DMS153 treated with DMSO at 0.1 percent for 48 hours (cell line): ENCODE data around the gene PHPT1.
A peak's percentile ranks its signal among the peaks of the same experiment; 100 is the strongest.
"Not testable (repeated sequence)": the region's sequence is repeated elsewhere in the genome, so short reads cannot be mapped to it uniquely, and the experiment has no call there.

Experiments used
- DNase-seq: peaks from one replicate; lab custom pipeline; 2025; ENCODE audit not compliant: unreplicated experiment; lab: John Stamatoyannopoulos, UW

Gene PHPT1

DNA sequence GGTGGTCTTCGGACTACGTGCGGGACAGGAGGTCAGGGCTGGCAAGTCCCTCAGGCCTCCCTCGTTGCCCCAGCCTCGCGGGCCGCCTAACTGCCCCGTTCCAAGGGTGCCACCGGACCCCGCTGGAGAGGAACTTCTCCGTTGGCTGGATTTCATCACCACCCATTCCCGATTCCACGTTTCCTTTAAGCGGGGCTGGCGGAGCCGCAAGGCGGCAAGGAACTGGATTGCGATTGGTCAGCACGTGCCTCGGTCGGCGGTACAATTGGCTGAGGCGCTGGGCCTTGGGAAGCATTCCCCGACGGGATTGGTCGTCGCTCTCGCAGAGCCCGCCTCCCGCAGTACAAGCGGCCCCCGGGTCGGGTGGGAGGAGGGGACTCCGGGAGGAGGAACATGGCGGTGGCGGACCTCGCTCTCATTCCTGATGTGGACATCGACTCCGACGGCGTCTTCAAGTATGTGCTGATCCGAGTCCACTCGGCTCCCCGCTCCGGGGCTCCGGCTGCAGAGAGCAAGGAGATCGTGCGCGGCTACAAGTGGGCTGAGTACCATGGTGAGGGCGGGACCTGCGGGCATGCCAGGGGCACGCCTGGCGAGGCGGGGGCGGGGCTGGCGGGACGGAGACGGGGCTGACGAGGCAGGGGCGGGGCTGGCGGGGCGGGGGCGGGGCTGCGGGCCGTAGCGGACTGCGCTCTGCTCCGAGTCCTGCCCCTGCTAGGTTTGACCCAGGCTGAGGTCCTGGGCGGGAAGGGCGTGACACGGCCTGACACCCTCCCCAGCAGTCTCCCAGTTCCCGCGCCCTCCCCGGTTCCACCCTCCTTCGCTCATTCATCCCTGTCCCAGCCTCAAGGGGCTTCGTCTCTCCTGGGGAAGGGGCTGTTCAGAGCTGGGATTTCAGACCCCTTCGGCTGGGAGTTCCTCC is at the start of gene PHPT1:
PHPT1 (plus strand) TSS at position 372 of the 922 bp plus-strand sequence; CDS start at position 394, 22 bp downstream.
- peak; percentile 98 for DNase-seq

DNA sequence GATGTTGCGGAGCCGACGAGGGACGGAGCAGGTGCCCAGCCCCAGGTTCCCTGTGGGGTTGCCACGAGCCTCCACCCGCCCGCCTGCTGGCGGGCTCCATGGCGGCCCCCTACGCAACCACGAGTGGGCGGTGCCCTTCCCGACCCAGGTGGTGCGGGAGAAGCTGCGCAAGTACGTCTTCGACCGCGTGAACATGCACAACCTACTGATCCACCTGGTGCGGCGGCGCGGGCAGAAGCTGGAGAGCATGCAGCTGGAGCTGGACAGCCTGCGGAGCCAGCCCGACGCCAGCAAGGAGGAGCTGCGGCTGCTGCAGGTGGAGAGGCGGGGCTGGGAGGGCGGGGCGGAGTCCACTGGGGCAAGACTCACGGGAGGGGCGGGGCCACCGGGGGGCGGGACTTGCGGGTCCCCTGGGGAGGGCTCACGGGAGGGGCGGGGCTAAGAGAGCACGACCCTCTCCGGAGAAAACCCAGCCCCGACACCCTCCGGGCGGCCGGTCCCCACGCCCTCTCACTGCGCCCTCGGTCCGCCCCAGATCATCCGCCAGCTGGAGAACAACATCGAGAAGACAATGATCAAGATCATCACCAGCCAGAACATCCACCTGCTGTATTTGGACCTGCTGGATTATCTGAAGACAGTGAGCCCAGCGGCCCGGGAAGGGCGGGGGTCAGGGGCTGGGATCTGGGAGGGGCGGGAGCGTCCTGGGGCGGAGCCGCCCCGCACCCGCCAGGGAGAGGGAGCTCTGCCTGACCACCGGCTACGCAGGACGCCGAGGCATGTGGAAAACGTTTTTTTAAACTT is 49.2 kb upstream of the PHPT1 start:
- peak; percentile 81 for DNase-seq

DNA sequence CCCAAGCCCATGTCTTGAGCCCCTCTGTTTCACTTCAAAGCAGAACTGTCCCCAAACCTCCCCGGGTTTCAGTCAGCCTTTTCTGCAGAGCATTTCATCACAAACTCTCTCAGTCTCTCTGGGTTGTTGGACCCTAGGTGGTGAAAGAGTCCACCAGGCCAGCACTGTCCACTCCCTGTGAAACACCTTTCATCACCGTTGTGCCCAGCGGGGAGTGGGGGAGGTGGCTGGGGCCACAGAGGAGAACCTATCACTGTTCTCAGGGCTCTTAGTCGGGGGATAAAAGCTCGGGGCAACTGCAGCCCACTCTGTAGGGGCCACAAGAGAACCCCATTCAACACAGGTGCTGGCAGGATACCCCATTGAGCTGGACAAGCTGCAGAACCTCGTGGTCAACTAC is 46.9 kb upstream of the PHPT1 start:
- no peak for DNase-seq

DNA sequence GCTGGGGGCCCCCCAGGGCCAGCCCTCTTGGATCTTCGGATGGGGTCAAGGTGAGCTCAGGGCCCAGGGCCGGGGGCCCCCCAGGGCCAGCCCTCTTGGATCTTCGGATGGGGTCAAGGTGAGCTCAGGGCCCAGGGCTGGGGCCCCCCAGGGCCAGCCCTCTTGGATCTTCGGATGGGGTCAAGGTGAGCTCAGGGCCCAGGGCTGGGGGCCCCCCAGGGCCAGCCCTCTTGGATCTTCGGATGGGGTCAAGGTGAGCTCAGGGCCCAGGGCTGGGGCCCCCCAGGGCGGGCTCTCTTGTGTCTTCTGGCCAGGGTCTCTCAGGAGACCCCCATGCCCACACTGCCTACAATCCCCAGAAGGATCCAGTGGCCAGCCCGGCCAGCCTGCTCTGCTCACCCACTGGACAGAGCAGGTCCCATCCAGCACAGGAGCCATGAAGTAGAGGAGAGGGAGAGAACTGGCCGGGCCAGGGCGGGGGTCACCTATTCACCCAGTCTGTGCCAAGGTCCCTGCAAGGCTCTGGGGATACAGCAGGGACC is 46.1 kb upstream of the PHPT1 start:
- DNase-seq: not testable (repeated sequence)

DNA sequence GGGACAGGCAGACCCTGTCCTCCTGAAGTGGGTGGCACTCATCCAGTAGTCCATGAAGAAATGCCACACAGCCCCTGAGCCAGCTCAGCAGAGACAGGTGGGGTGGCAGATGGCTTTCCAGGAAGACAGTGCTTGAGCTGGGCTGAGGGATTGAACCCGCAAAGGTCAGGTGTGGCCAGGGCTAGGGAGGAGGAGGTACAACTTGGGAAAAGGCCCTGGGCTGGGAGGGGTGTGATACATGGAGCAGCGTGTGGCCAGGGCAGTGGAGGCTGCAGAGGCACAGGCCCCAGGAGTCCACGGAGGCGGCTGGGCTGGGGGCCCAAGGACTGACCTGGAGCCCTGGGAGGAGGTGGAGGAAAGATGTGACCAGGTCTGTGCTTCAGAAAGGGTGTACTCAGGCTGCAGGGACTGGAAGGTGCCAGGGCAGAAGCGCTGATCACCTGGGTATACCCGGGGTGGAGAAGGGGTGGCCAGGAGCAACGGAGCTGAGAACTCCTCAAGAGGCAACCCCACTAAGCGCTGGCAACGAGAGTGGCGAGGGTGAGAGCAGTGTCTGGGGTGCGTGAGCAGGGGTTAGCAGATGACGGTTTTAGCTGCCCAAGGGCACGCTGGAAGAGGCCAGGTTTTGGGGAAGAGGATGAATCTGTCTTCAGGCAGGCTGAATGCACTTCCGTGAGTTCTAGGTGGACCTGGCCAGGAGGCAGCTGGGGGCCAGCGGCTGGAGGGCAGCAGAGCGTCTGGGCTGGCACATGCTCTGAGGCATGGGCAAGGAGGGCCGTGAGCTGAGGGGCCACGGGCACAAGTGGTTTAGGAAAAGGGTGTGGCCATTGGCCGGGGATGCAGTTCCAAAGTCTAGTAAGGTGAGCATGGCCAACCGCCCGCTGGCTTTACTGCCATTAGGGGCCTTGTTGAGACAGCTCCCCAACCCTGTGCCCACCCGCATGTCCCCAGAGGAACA is 45.4 kb upstream of the PHPT1 start:
- DNase-seq: no peak

DNA sequence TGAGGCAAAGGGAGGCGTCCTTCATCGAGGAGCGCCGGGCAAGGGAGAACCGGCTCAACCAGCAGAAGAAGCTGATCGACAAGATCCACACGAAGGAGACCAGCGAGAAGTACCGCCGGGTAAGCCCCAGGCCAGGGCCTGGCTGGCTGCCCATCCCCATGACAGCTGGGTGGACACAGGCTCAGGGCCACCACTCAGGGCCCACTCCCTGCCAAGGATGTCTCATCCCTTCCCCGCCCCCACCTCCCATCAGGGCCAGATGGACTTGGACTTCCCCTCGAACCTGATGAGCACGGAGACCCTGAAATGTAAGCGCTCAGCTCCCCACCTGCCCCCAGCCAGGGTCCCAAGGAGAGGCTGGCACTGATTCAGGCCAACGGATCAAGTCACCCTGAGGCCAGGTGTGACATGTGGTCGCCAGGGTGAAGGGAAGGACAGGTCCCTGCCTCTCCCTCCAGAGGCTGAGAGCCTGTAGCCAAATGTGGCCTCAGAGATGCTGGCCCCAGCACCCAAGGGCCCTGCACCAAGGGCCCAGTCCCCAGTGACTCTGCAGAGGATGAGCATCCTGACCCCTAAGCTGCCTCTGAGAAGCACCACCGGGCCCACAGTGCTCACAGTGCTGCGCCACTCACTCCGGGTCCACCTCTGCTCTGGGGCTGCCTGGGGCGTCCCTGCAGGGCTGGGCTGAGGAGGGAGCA is 44.6 kb upstream of the PHPT1 start:
- no peak for DNase-seq

DNA sequence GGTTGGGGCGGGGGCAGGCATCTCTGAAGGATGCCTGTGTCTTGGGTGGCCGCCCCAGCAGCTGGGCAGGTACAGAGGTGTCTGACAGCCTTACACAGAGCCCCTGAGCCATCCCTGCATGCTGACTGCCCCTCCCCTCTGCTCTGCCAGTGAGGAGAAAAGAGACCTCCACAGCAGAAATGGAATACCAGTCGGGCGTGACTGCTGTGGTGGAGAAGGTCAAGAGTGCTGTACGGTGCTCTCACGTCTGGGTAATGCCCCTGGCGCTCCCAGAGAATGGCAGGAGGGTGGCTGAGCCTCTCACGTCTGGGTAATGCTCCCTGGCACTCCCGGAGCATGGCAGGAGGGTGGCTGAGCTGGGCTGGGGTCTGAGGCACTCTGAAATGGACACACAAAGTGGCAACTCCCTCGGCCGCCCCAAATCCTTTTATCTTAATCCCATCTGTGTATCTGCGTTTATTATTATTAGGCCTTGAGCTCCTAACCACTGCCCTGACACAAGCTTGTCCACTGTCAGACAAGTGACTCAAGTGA is 43.9 kb upstream of the PHPT1 start:
- no peak for DNase-seq

DNA sequence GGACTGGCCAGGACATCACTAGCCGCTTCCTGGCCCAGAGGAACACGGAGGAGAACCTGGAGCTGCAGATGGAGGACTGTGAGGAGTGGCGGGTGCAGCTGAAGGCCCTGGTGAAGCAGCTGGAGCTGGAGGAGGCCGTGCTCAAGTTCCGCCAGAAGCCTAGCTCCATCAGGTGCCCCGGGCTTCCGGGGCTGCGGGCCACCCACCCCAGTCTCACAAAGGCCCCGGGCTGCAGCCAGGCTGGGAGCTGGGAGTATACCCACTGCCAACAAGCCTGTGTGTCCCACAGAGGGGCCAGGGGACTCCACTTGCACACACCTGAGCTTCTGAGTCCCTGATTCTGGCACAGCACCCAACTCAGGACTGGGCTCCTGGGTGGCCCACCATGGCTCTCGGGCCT is 43.1 kb upstream of the PHPT1 start:
- no peak for DNase-seq

DNA sequence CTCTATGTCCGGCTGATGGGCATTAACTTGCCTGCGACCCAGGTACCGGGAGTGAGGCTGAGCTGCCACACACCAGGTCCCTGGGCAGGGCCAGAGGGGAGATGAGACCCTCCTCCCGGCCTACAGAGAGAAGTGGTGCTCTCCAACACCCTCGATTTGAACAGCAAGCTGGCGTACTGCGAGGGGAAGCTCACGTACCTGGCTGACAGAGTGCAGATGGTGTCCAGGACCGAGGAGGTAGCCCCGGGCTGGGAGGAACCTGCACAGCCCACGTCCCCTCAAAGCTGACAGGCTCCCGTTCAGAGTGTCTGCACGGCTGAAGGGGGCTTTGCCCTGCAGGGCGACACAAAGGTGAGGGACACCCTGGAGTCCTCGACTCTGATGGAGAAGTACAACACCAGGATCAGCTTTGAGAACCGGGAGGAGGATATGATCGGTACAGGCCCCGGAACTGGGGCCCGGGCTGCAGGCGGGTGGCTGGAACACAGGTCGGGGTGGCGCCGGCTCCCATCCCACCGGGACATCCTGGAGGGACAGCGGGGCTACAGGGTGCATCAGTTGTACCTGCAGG is 42.5 kb upstream of the PHPT1 start:
- DNase-seq: no peak

DNA sequence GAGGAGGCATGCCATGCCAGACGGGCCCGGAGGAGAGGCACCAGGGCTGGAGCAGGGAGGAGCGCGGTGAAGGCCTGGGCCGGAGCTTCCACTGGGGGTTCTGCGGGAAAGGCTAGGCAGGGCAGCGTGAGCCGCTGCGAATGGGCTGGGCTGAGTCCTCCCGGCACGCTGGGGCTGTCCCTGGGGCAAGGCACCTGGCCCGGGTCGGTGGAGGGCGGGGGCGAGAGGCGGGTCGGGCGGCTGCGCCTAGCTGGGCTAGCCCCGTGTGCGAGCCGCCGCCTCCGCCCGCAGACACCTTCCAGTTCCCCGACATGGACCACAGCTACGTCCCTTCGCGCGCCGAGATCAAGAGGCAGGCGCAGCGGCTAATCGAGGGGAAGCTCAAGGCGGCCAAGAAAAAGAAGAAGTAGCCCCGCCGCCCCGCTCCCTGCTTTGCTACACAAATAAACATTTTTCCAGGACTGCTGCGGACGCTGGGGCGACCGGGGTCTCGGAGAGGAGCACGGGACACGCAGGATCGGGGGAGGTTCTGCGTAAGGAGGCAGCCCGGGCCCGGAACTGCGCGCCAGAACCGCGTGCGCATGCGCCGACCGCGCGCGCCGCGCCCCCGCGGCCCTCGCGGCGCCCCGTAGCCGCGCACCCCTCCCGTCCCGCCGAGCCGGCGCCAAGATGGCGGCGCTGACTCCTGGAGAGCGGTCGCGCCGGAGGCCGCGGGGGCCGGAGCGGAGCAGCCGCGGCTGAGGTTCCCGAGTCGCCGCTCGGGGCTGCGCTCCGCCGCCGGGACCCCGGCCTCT is 41.7 kb upstream of the PHPT1 start, which contains the start of gene RABL6:
RABL6 (plus strand) TSS at position 668 of the 794 bp plus-strand sequence. CDS start 249 bp downstream, outside the sequence.
- DNase-seq: peak; percentile 54

DNA sequence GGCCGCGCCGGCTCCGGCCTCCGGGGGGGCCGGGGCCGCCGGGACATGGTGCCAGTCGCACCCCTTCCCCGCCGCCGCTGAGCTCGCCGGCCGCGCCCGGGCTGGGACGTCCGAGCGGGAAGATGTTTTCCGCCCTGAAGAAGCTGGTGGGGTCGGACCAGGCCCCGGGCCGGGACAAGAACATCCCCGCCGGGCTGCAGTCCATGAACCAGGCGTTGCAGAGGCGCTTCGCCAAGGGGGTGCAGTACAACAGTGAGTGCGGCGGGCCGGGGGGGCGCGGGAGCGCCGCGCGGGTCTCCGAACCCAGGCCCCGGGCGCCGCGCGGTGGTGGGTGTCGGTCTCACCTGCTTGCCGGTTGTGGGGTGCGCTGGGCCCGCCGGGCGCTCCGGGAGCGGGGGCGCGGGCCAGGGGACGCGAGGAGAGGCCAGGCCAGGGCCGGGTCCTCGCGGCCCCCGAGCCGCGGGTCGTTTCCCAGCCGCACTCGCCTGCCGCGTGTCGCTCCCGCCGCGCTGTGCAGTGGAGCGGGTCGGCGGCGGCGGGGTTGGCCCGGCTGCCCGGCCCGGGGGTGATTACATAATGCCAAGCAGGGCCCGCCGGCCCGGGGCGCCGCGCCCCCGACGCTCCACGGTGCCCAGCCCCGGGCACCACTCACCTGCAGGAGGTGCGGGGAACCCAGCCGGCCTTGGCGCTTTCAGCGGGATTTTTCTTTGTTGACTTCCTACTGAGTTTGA is 41.0 kb upstream of the PHPT1 start:
- DNase-seq: no peak

DNA sequence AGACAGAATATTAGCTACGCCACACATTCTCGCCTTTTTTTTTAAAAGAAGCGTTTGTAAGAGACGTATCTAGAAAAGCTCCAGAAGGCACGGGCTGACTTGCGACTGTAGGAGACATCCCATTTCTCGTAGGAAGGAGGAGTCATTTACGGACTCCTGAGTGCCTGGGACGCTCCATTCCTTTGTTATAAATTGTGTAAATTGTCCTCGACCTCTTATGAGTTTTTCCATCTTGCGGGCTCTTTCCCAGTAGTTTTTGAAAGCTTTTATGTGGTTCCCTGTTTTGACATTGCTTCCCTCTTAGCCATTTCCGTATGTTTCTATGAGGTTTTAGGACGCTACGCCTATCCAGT is 40.4 kb upstream of the PHPT1 start:
- DNase-seq: no peak

DNA sequence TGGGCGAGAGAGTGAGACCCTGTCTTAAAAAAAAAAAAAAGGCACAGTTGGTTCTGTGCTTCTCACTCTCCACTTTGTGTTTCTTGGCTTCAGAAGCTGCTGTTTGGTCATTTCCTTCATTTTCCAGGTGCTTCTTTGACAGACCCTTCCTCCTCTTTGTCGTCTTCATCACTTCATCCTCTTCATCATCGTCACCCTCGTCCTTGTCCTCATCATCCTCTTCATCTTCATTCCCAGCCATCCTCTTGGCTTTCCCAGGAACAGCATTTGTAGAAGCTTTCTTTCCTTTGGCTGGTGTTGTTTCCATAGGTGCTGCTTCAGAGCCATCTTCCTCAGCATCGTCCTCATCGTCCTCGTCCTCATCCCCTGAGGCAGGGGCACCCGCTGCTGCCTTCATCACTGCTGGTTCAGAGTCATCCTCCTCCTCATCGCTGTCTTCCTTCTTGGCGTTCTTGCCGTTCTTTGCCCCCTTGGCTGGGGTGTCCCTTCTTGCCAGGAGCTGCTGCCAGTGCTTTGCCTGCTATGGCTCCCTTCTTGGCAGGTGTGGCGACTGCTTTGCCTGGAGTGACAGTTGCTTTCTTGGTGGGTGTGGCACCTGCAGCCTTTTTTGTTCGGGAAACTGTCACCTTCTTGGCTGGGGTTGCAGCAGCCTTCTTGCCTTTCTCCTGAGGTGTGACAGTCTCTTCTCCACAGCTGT is 34.3 kb upstream of the PHPT1 start:
- DNase-seq: no peak

DNA sequence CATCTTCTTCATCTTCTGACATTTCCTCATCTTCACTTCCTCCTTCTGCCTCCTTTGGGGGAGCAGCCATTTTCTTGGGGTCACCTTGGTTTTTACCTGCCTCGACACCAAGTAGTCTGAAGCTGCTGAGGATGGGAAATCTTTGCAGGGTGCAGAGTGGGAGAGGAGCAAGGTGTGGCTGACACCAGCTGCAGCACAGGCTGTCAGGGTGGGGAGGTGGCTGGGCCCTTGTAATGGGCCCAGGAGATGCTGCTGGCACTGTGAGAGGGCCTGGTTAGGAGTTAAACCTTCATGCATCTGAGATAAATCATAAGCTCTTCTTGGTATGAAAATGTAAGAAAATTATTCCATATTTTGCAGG is 33.8 kb upstream of the PHPT1 start:
- no peak for DNase-seq

DNA sequence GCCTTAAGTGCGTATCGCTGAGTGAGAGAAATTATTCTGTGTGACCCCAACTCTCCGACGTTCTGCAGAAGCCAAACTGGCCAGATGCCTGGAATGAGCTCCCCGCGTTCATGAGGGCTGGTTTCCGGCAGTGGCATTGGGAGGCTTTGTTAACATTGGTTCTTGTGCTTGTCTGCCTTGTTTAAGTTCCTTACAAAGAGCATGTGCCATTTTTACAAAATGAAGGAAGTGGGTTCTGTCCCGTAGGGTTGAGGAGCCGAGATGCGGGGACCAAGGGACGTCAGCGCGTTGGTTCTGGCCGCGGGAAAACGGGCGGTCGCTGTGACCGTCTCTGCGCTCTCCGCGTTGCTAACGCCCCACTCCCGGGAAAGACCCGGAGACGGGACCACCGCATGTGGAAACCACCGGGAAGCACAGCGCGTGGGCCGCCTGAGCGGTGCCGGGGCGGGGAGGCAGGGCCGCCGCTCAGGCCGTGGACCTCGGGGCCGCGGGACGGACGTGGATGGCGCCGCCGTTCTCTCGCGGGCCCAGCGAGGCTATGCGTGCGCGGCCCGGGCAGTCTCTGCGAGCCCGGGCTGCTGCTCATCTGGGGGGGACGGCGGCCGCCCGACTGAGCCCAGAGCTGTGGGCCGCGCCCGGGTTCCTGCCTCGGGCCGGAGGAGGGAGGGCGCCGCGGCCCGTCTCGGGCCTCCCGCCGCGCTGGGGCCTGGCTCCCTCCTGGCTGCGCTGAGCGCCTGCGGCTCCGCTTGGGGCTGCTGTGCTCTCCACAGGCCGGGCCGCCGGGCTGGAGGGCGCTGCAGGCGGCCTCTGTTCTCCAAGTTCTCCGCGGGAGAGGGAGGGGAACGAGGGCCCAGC is 28.0 kb upstream of the PHPT1 start:
- DNase-seq: no peak

DNA sequence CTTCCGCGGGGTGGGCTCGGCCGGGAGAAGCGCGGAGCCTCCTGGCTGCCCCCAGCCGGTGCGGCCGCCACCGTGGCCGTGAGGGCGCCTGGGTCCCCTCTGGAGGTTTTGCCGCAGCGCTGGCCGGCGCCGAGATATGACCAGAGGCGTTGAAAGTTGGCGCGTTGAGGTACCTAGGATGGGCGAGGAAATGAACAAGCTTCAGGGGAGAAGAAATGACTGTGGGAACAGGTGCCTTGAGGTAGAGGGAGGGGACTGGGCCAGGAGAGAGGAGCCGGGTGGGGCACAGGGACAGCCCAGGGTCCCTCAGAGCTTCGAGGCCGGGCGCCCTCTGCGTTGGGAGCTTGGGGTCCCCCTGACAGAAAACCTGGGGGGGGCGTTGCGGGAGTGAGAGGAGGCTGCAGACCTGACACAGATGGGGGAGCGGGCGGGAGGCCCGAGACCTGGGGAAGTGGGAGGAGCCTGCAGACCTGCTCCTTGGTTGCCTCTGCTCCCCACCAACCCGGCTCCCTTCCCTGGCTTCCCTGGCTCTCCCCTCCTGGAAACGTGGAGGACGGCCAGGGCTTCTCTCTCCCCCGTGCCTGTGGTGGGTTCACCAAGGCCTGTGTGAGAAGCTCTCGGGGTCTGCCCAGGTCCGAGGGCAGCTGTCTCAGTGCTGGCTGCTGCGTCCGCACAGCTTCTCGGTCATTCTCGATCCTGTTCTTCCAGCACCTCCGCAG is 27.2 kb upstream of the PHPT1 start:
- DNase-seq: no peak
